Kidney epithelial cell (primary cell): ENCODE results near the gene CASTOR2. TPM values are rescaled to one million over a fixed set of nuclear protein-coding genes. Genes with fewer than 3 reads are reported as not detected.

Experiments
- DNase-seq: peaks from one replicate; pipeline ENCODE4 v3.0.0-alpha.2; 2010; ENCODE audit warnings: low read depth
- H3K27me3 ChIP-seq: 2 replicates; pipeline ENCODE4 v1.6.0; 2011; ENCODE audit warnings: low read length; ENCODE audit not compliant: control insufficient read depth, insufficient read depth
- H3K36me3 ChIP-seq: 2 replicates; pipeline ENCODE4 v1.5.1; 2011; ENCODE audit warnings: low read length; ENCODE audit not compliant: control insufficient read depth, insufficient read depth
- H3K4me3 ChIP-seq: 2 replicates; pipeline ENCODE4 v1.5.1; 2011; ENCODE audit warnings: low read depth, mild to moderate bottlenecking, control low read depth, low read length
- total RNA-seq: library from RNA; depleted of rRNA; stranded (reverse); fragments of >200 nt; gene quantifications from 2 replicates; pipeline ENCODE4 v1.2.3, GENCODE V29; 2015
- TF ChIP-seq, protein P1 (sequence below): IDR thresholded peaks from 2 replicates; pipeline ENCODE4 v1.5.1; 2011; ENCODE audit warnings: mild to moderate bottlenecking, moderate library complexity, low read length, control low read depth, inconsistent platforms; ENCODE audit not compliant: insufficient read depth, poor library complexity, severe bottlenecking

The CASTOR2 gene
- total RNA-seq, 1 donor from 2014 or later, result 9.5 TPM

DNA sequence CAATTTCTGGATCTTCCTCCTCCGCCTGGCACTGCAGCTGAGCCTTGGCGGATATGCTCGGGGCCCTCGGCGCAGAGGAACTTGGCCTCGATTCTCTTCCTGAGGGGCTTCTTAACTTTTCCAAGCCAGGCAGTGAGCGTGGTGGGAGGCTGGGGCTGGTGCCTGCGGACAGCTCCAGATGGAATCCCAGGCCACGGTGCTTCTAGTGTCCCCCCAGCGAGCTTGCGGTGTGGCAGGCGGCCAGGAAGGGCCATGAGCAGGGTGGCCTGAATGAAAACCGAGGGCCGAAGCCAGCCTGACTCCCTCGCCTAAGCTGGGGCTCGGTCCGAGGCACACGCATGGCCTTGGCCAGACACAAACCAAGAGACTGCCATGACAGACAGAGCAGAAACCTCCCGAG, 77.8 kb downstream of the CASTOR2 start:
- H3K4me3 ChIP-seq, result no peak overlapping the region
- TF ChIP-seq, protein P1, sequence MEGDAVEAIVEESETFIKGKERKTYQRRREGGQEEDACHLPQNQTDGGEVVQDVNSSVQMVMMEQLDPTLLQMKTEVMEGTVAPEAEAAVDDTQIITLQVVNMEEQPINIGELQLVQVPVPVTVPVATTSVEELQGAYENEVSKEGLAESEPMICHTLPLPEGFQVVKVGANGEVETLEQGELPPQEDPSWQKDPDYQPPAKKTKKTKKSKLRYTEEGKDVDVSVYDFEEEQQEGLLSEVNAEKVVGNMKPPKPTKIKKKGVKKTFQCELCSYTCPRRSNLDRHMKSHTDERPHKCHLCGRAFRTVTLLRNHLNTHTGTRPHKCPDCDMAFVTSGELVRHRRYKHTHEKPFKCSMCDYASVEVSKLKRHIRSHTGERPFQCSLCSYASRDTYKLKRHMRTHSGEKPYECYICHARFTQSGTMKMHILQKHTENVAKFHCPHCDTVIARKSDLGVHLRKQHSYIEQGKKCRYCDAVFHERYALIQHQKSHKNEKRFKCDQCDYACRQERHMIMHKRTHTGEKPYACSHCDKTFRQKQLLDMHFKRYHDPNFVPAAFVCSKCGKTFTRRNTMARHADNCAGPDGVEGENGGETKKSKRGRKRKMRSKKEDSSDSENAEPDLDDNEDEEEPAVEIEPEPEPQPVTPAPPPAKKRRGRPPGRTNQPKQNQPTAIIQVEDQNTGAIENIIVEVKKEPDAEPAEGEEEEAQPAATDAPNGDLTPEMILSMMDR, result no peak
- no peak for DNase-seq
- peaks cover 1% of the 10 kb centered on the region for H3K36me3 ChIP-seq
- no peaks in the 10 kb centered on the region for H3K27me3 ChIP-seq

DNA sequence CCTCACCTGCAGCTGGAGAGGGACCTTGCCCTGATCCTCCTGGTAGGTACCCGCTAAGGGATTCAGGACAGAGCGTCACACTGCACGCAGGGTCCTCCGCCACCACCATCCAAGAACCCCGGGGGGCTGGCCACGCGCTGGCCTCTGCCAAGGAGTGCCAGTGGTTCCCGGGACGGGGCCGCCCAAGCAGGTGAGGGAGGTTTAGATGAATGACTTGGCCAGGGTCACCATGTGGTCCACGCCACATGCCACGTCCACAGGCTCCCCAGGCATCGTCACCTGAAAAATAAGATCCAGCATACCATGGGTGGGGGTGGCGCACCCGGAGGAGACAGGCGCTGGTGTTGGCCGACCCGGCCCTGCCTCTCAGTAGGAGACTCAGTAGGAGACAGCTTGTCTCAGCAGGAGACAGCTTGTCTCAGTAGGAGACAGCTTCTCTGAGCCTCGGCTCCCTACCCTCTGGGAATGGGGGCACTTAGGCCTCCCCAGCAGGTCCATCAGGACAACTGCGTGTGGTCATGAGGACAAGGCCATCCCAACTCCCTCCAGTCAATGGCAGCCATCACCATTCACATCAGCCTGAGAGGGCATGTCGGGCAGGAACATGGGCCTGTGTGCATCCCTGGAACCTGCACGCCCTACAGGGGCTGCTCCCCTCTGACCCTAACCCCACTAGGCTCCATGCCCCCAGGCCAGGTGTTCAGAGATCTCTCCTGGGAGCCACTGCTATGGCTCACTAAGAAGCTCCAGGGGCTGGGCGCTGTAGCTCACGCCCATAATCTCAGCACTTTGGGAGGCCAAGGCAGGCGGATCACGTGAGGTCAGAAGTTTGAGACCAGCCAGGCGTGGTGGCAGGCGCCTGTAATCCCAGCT, 78.6 kb downstream of the CASTOR2 start:
- H3K36me3 ChIP-seq, result peaks cover 1% of the 10 kb centered on the region
- no peaks in the 10 kb centered on the region for H3K27me3 ChIP-seq
- H3K4me3 ChIP-seq, result no peak overlapping the region
- DNase-seq, result no peak
- TF ChIP-seq, protein P1, result no peak

DNA sequence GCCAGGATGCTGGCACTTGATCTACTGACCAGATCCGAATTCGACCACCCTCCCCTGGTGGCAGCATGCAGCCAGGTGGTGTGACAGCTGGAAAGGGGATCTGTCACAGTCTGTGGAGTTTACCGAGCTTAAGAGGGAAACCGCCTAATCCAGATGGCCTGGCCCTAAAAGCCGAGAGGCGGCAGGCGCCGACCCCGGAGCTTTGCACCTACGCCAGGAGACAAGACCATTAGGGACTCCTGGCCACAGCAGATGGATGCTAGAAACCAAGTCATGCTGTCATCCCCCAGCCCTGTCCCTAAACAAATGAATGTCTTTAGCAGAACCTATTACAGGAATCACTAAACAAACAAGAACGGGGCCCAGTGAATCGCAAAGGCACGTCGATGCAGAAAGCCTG, 81.4 kb downstream of the CASTOR2 start:
- TF ChIP-seq, protein P1, result no peak
- Histone ChIP-seq H3K4me3 (no peak overlapping the region), H3K36me3 (peaks cover 1% of the 10 kb centered on the region), H3K27me3 (no peaks in the 10 kb centered on the region)
- DNase-seq, result no peak

DNA sequence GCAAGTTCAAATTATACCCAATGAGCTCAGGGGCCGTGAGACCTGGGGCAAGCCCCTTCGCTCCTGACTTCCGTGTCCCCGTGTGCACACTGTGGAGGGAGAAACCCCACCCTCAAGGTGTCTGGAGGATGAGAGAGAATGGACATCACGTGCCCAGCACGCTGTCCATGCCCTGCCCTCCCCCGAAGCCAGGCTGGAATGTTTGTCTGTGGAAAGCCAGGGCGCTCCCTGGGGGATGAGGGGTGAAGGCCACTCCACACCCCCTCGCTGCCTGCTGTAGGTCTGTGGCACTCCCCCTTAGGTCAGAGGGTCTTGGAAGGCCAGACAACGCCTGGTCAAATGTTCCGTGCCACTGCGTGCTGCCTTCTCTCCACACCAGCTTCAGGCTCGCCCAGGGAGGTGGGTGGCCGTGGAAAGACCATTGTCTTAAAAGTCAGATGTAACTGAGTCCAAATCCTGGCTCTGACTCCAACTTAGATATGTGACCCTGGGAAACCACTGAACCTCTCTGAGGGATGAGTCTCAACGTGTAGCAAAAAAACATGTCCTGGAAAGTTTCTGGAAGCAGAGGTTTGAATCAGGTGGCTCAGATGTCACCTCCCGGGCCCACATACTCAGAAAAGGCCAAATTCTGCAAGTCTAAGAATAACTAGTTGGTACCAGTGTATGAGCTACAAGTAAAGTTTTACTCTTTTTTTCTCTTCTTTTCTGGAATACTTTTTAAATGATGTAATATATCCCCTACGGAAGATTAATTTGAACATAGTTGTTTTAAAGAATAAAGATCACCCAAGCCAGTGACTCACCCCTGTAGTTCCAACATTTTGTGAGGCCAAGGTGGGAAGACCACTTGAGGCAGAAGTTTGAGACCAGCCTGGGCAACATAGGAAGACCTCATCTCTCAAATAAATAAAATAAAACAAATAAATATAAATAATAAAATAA, 84.2 kb downstream of the CASTOR2 start:
- no peak for DNase-seq
- no peaks in the 10 kb centered on the region for H3K27me3 ChIP-seq
- TF ChIP-seq, protein P1, result no peak
- no peak overlapping the region for H3K4me3 ChIP-seq
- no peaks in the 10 kb centered on the region for H3K36me3 ChIP-seq

DNA sequence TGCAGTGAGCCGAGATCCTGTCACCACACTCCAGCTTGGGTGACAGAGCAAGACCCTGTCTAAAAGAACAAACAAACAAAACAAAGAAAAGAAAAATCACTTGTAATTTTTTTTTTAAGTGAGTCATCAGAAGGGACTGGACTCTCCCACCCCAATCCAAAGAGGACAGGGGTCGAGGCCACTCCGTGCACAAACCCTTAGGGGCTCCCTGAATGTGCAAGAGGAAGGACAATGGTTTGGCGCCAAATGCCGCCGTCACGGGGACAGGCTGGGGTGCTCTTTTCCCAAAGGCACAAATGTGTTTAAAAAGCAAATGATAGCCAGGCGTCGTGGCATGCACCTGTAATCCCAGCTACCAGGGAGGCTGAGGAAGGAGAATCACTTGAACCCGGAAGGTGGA, 85.3 kb downstream of the CASTOR2 start:
- Histone ChIP-seq H3K4me3 (no peak overlapping the region), H3K36me3 (no peaks in the 10 kb centered on the region), H3K27me3 (no peaks in the 10 kb centered on the region)
- TF ChIP-seq, protein P1, result no peak
- no peak for DNase-seq
